Measurements from ENCODE around the gene PSG11.
A peak's percentile ranks its signal among the peaks of the same experiment; 100 is the strongest.
"Not testable (repeated sequence)": the region's sequence is repeated elsewhere in the genome, so short reads cannot be mapped to it uniquely, and the experiment has no call there.

Gene PSG11

GRCh38 chr19:43019588-43019987, 6.7 kb downstream of the PSG11 start:
- H3K4me3 ChIP-seq (ENCODE audit: low read length); DNase-seq (ENCODE audit: low read depth): not testable (repeated sequence)
- TF ChIP-seq CTCF (conservative IDR thresholded peaks at IDR 0.05; ENCODE audit: low read depth, low read length): peak; percentile 42

GRCh38 chr19:43005841-43006240, 20.4 kb downstream of the PSG11 start:
- not testable (repeated sequence) for DNase-seq (ENCODE audit: low read depth); H3K4me3 ChIP-seq (ENCODE audit: low read length)

DNA sequence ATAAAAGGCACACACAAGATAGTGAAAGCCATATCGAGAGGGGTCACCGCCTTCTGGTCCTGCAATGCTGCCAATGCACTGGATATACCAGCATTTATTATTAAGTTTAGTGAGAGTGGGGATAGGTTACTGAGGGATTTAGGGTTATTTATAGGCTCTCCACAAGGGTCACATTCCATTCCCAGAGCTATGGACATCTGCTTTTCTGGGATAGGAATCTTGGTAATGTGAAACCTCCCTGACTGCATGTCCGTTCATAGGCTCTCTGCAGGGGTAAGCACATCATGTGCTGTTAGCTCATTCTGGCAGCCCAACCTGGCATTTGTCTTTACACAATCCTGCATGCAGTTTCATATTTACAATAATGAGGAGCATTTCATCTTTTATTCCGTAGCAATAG, 21.4 kb downstream of the PSG11 start:
- H3K4me3 ChIP-seq (ENCODE audit: low read length): not testable (repeated sequence)
- peak; percentile 40 for DNase-seq (ENCODE audit: low read depth)

GRCh38 chr19:43003634-43004033, 22.6 kb downstream of the PSG11 start:
- H3K4me3 ChIP-seq (ENCODE audit: low read length); DNase-seq (ENCODE audit: low read depth): not testable (repeated sequence)

GRCh38 chr19:43002948-43003347, 23.3 kb downstream of the PSG11 start:
- not testable (repeated sequence) for DNase-seq (ENCODE audit: low read depth); H3K4me3 ChIP-seq (ENCODE audit: low read length)

GRCh38 chr19:42996161-42996560, 30.1 kb downstream of the PSG11 start:
- not testable (repeated sequence) for H3K4me3 ChIP-seq (ENCODE audit: low read length); DNase-seq (ENCODE audit: low read depth)

DNA sequence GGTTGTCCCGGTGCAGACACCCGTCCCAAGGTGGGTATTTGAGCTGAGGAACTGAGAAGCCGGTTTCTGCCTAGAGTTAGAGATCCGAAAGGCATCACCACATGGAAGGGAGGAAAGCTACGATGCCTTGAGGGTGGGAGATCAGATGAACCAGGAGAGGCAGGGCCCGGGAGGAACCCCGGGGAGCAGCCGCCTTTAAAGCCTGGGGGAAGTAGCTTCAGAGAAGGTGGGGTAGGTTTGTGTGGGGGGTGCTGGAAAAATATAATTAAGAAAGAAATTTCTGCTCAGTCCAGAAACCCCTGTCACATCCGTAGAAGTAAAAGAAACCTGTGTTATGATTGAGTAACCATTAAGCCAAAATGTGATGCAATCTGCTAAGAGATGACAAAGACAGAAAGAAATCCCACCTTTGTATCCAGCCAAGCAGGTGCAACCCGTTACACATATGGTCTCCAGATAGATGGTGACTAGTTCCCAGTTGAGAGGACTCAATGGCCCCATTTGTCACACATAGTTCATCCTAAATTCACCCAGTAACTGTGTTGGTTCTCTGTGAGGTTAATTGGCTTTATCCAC, 34.2 kb downstream of the PSG11 start:
- not testable (repeated sequence) for H3K4me3 ChIP-seq (ENCODE audit: low read length); DNase-seq (ENCODE audit: low read depth)

GRCh38 chr19:42989851-42990250, 36.4 kb downstream of the PSG11 start:
- TF ChIP-seq CTCF (conservative IDR thresholded peaks at IDR 0.05; ENCODE audit: low read depth, low read length): no peak
- DNase-seq (ENCODE audit: low read depth): no peak
- no peak overlapping the region for H3K4me3 ChIP-seq (ENCODE audit: low read length)

DNA sequence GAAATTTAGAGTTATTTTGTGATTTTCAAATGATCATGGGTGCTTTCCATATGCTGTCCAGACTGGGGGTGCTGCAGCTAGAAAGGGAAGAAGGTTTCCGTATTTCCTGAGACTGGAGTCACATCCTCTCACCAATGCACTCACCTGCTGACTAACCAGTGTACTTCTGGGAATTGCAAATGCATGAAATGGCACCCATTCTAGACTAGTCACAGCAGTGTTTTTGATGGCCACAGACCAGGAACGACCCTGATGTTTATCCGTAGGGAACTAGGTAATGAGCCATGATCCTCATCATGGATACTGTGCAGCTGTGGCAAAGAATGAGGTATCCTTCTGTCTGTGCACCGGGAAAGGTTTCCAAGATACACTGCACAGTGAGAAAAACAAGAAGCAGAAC, 37.1 kb downstream of the PSG11 start:
- H3K4me3 ChIP-seq (ENCODE audit: low read length); DNase-seq (ENCODE audit: low read depth): not testable (repeated sequence)

GRCh38 chr19:42988206-42988605, 38.1 kb downstream of the PSG11 start:
- DNase-seq (ENCODE audit: low read depth); H3K4me3 ChIP-seq (ENCODE audit: low read length): not testable (repeated sequence)

- no peak for TF ChIP-seq CTCF (conservative IDR thresholded peaks at IDR 0.05; ENCODE audit: low read depth, low read length)
- DNase-seq (ENCODE audit: low read depth): no peak
Observed at GRCh38 chr19:42985588-42985987, 40.7 kb downstream of the PSG11 start.

DNA sequence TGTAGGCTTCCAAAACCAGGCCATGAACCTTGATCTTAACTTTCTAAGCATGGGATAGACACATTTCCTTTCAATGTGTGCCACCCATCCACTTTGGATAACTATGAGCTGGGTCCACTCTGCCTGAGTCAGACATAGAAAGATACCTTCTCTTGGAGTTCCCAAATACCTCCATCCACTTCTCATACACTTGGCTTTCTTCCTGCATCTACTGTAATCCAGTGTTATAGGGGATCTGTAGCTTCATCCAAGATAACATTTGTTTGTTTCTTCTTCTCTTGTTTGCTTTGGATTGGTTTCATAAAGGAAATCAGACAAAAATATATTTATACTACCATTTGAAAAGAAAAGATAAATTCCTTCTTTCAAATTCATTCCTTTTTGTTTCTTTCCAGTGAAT, 44.2 kb downstream of the PSG11 start:
- not testable (repeated sequence) for DNase-seq (ENCODE audit: low read depth); H3K4me3 ChIP-seq (ENCODE audit: low read length)

More at GRCh38 chr19:42985588-42985987, 40.7 kb downstream of the PSG11 start:
- H3K4me3 ChIP-seq (ENCODE audit: low read length): no peak overlapping the region

DNA sequence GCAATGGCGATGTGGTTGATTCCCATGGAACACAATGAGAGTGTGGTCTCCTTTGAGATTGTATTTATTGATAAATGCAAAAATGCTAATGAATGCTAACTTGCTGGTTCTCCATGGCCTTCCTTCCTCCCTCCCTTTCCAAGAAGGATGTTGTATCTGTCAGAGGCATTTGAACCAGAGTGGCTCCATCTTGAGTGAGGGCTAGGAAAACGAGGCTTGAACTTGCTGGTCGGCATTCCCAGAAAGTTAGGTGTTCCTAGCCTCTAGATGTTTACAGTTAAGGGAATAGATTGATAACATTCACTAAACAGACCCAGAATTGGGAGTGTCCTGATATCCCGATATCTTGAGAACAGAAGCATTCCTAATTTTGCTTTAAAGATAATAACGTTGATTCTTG, 54.8 kb downstream of the PSG11 start:
- DNase-seq (ENCODE audit: low read depth); H3K4me3 ChIP-seq (ENCODE audit: low read length): not testable (repeated sequence)
